H1 (cell line): ENCODE measurements around the gene SAMD9. TPM values are rescaled to one million over a fixed set of nuclear protein-coding genes. Genes with fewer than 3 reads are reported as not detected.

Experiments used
- CTCF ChIA-PET: fragments of 300-600 bp; sonication (Branson Sonifier 250); formaldehyde crosslinking; loops from one replicate; lab custom pipeline; 2021; ENCODE audit not compliant: partially characterized antibody; lab: Charles Lee
- POLR2A ChIA-PET: fragments of 300-600 bp; sonication (Branson Sonifier 250); formaldehyde crosslinking; loops from one replicate; lab custom pipeline; 2021; ENCODE audit warnings: inconsistent platforms; ENCODE audit not compliant: partially characterized antibody; lab: Charles Lee
- DNase-seq, 2 experiments: peaks; one replicate each; pipeline versions ENCODE4 v3.0.0 to v3.0.0-alpha.2; 2010 to 2022; ENCODE audit warnings: low spot score in 2 of 2, low read depth in 1 of 2, mixed read lengths in 1 of 2
- FAIRE-seq: peaks from 2 replicates; lab custom pipeline; 2011; peaks lifted over from hg19 to GRCh38; lab: Jason Lieb, UNC
- H2AFZ ChIP-seq: 2 replicates; pipeline ENCODE4 v1.8.1; 2012; ENCODE audit warnings: low read length, inconsistent platforms
- H2AK5ac ChIP-seq: 2 replicates; pipeline ENCODE4 v1.6.1; 2013; ENCODE audit warnings: low read depth, low read length
- H2BK120ac ChIP-seq: replicated peaks from 2 replicates; pipeline ENCODE3; 2013; ENCODE audit warnings: low read depth, low read length, inconsistent platforms
- H2BK12ac ChIP-seq: 2 replicates; pipeline ENCODE4 v1.6.1; 2013; ENCODE audit warnings: low read depth, low read length
- H2BK15ac ChIP-seq: 2 replicates; pipeline ENCODE4 v1.6.1; 2013; ENCODE audit warnings: low read length
- H2BK20ac ChIP-seq: 2 replicates; pipeline ENCODE4 v1.6.1; 2013; ENCODE audit warnings: low read length
- H2BK5ac ChIP-seq: 2 replicates; pipeline ENCODE4 v1.6.1; 2013; ENCODE audit warnings: low read depth, low read length
- H3K14ac ChIP-seq: 2 replicates; pipeline ENCODE4 v1.6.1; 2013; ENCODE audit warnings: inconsistent platforms; ENCODE audit not compliant: insufficient read length
- H3K18ac ChIP-seq: 2 replicates; pipeline ENCODE4 v1.6.1; 2013; ENCODE audit warnings: low read length; ENCODE audit errors: extremely low read depth
- H3K23ac ChIP-seq: 2 replicates; pipeline ENCODE4 v1.6.1; 2013; ENCODE audit warnings: inconsistent platforms; ENCODE audit not compliant: insufficient read length
- H3K23me2 ChIP-seq: 2 replicates; pipeline ENCODE4 v1.6.1; 2013; ENCODE audit warnings: low read depth, low read length
- H3K27ac ChIP-seq: 2 replicates; pipeline ENCODE4 v1.6.1; 2011; ENCODE audit warnings: low read depth, low read length, inconsistent platforms
- H3K27me3 ChIP-seq, 4 experiments: replicated peaks in 1 of 4; 1 replicate in 1 of 4; 2 replicates in 3 of 4; pipeline versions ENCODE4 v1.6.1 to v1.8.1; 2011 to 2013; ENCODE audit warnings: low read length in 3 of 4, mild to moderate bottlenecking in 3 of 4, inconsistent platforms in 2 of 4, mixed read lengths in 2 of 4, moderate library complexity in 1 of 4; ENCODE audit not compliant: control insufficient read depth in 3 of 4, insufficient read depth in 3 of 4; ENCODE audit errors: extremely low read depth in 1 of 4
- H3K36me3 ChIP-seq, 4 experiments: 2 replicates each; pipeline versions ENCODE4 v1.6.1 to v1.8.1; 2011 to 2013; ENCODE audit warnings: mild to moderate bottlenecking in 4 of 4, low read length in 3 of 4, moderate library complexity in 2 of 4, control low read depth in 1 of 4, inconsistent platforms in 1 of 4; ENCODE audit not compliant: insufficient read depth in 4 of 4, control insufficient read depth in 2 of 4
- H3K4ac ChIP-seq: replicated peaks from 2 replicates; pipeline ENCODE3; 2013; ENCODE audit warnings: low read length, low read depth, mixed read lengths, inconsistent platforms; ENCODE audit not compliant: insufficient read length
- H3K4me1 ChIP-seq, 4 experiments: replicated peaks in 1 of 4; 1 replicate in 1 of 4; 2 replicates in 3 of 4; pipeline versions ENCODE4 v1.6.1 to v1.8.1; 2011 to 2013; ENCODE audit warnings: low read length in 3 of 4, inconsistent platforms in 2 of 4, mixed read lengths in 1 of 4; ENCODE audit not compliant: insufficient read depth in 4 of 4, control insufficient read depth in 3 of 4
- H3K4me2 ChIP-seq, 2 experiments: 2 replicates each; pipeline versions ENCODE4 v1.6.1 to v1.8.1; 2011 to 2013; ENCODE audit warnings: low read depth in 2 of 2, low read length in 2 of 2, control low read depth in 1 of 2, inconsistent platforms in 1 of 2, mild to moderate bottlenecking in 1 of 2; ENCODE audit not compliant: insufficient read depth in 1 of 2
- H3K4me3 ChIP-seq, 4 experiments: fragments of 200-600, 300-600 bp in 1 of 4; sonication (generic), shearing (Covaris generic), sonication (Bioruptor Twin) in 1 of 4; 2 replicates each; pipeline versions ENCODE4 v1.5.1 to v1.8.1; 2011 to 2016; ENCODE audit warnings: low read length in 4 of 4, low read depth in 3 of 4, control low read depth in 2 of 4, inconsistent platforms in 2 of 4, mild to moderate bottlenecking in 2 of 4, mixed read lengths in 1 of 4, moderate library complexity in 1 of 4; ENCODE audit not compliant: insufficient read depth in 2 of 4; ENCODE audit errors: extremely low read depth in 1 of 4
- H3K56ac ChIP-seq: replicated peaks from 2 replicates; pipeline ENCODE3; 2013; ENCODE audit warnings: low read depth, mild to moderate bottlenecking, mixed read lengths, low read length, inconsistent platforms; ENCODE audit not compliant: insufficient read length
- H3K79me1 ChIP-seq: 2 replicates; pipeline ENCODE4 v1.6.1; 2013; ENCODE audit warnings: low read depth, low read length, control low read depth
- H3K79me2 ChIP-seq, 2 experiments: 2 replicates each; pipeline versions ENCODE4 v1.6.1 to v1.8.1; 2012 to 2013; ENCODE audit warnings: low read length in 2 of 2, mild to moderate bottlenecking in 2 of 2, inconsistent platforms in 1 of 2; ENCODE audit not compliant: insufficient read depth in 2 of 2, control insufficient read depth in 1 of 2
- H3K9ac ChIP-seq, 4 experiments: replicated peaks in 1 of 4; 1 replicate in 1 of 4; 2 replicates in 3 of 4; pipeline versions ENCODE4 v1.6.1 to v1.8.1; 2011 to 2013; ENCODE audit warnings: low read depth in 3 of 4, low read length in 3 of 4, control low read depth in 2 of 4, mild to moderate bottlenecking in 2 of 4, moderate library complexity in 2 of 4, inconsistent platforms in 1 of 4; ENCODE audit errors: extremely low read depth in 1 of 4
- H3K9me3 ChIP-seq, 2 experiments: 2 replicates each; pipeline versions ENCODE4 v1.6.1 to v1.8.1; 2012 to 2013; ENCODE audit warnings: mild to moderate bottlenecking in 2 of 2, moderate library complexity in 2 of 2, control low read depth in 1 of 2, inconsistent platforms in 1 of 2, low read depth in 1 of 2, low read length in 1 of 2, mixed read lengths in 1 of 2; ENCODE audit not compliant: insufficient read depth in 2 of 2
- H4K20me1 ChIP-seq, 2 experiments: replicated peaks in 1 of 2; 2 replicates each; pipeline versions ENCODE3 to v1.8.1; 2011 to 2013; ENCODE audit warnings: inconsistent platforms in 2 of 2, low read length in 2 of 2, mild to moderate bottlenecking in 1 of 2; ENCODE audit not compliant: insufficient read depth in 2 of 2, control insufficient read depth in 1 of 2
- H4K5ac ChIP-seq: 2 replicates; pipeline ENCODE4 v1.6.1; 2013; ENCODE audit warnings: low read length, low read depth, mixed read lengths, inconsistent platforms; ENCODE audit not compliant: insufficient read length
- H4K8ac ChIP-seq: 2 replicates; pipeline ENCODE4 v1.8.0; 2013; ENCODE audit warnings: mild to moderate bottlenecking, moderate library complexity, low read length, inconsistent platforms; ENCODE audit not compliant: insufficient read depth; ENCODE audit errors: extremely low read depth
- H4K91ac ChIP-seq: replicated peaks from 2 replicates; pipeline ENCODE3; 2013; ENCODE audit warnings: low read length, mixed read lengths, inconsistent platforms; ENCODE audit not compliant: insufficient read length
- ATF3 ChIP-seq: IDR thresholded peaks from 2 replicates; pipeline ENCODE4 v1.6.1; 2011; ENCODE audit warnings: low read depth, mild to moderate bottlenecking, low read length; ENCODE audit not compliant: insufficient read depth
- CBX8 ChIP-seq: fragments of 300-800, 300-1000 bp; sonication (generic); IDR thresholded peaks from 2 replicates; pipeline ENCODE4 v1.7.1; 2016; ENCODE audit warnings: low read depth, low read length, borderline replicate concordance
- CREB1 ChIP-seq: IDR thresholded peaks from 2 replicates; pipeline ENCODE4 v1.6.1; 2012; ENCODE audit warnings: inconsistent platforms
- CTCF ChIP-seq, 3 experiments: IDR thresholded peaks; 1 replicate in 2 of 3; 2 replicates in 1 of 3; pipeline versions ENCODE4 v1.5.1 to v1.6.1; 2011; ENCODE audit warnings: low read length in 3 of 3, mild to moderate bottlenecking in 3 of 3, inconsistent platforms in 2 of 3, low read depth in 1 of 3, moderate library complexity in 1 of 3; ENCODE audit not compliant: insufficient read depth in 1 of 3; ENCODE audit errors: control extremely low read depth in 1 of 3
- HDAC2 ChIP-seq, 2 experiments: fragments of 300-600 bp in 1 of 2; sonication (generic) in 1 of 2; IDR thresholded peaks; 2 replicates each; pipeline ENCODE4 v1.6.1; 2011 to 2012; ENCODE audit warnings: low read depth in 2 of 2, low read length in 2 of 2, mild to moderate bottlenecking in 2 of 2, moderate library complexity in 2 of 2, borderline replicate concordance in 1 of 2, inconsistent platforms in 1 of 2
- JUND ChIP-seq: IDR thresholded peaks from 2 replicates; pipeline ENCODE4 v1.6.1; 2011; ENCODE audit warnings: mild to moderate bottlenecking, improper control_type of control experiment, low read length
- MAX ChIP-seq: IDR thresholded peaks from 2 replicates; pipeline ENCODE4 v1.6.1; 2012; ENCODE audit warnings: inconsistent platforms
- POLR2A ChIP-seq, 2 experiments: IDR thresholded peaks; 1 replicate in 1 of 2; 2 replicates in 1 of 2; pipeline ENCODE4 v1.6.1; 2011; ENCODE audit warnings: low read depth in 2 of 2, low read length in 2 of 2, mild to moderate bottlenecking in 2 of 2; ENCODE audit errors: control extremely low read depth in 1 of 2
- SP4 ChIP-seq: IDR thresholded peaks from 2 replicates; pipeline ENCODE4 v1.6.1; 2012; ENCODE audit warnings: low read length, inconsistent platforms
- SRF ChIP-seq: IDR thresholded peaks from 2 replicates; pipeline ENCODE4 v1.6.1; 2011; ENCODE audit warnings: mild to moderate bottlenecking, low read depth, low read length, moderate library complexity
- ZNF274 ChIP-seq: IDR thresholded peaks from 2 replicates; pipeline ENCODE4 v1.7.0; 2012; ENCODE audit warnings: low read length, borderline replicate concordance; ENCODE audit errors: extremely low read depth
- WGBS, 2 experiments: shearing (Covaris generic) in 1 of 2; methylation state at CpG; one replicate each; pipeline versions ENCODE4 v1.1.6 to v1.1.7; 2013 to 2015; ENCODE audit warnings: low lambda C conversion rate in 2 of 2, mixed read lengths in 2 of 2, inconsistent platforms in 1 of 2, low coverage in 1 of 2, missing lambda C conversion rate in 1 of 2; ENCODE audit not compliant: insufficient replicate concordance in 2 of 2, insufficient coverage in 1 of 2, insufficient read length in 1 of 2; ENCODE audit errors: extremely low coverage in 1 of 2, missing lambda C conversion rate in 1 of 2; 5-methylcytosine and 5-hydroxymethylcytosine counted together
- polyA plus RNA-seq, 7 experiments: library from polyadenylated mRNA; depleted of rRNA in 3 of 7; stranded (reverse) in 5 of 7; unstranded in 2 of 7; fragments of >200 nt in 5 of 7; fragments of 200-250 nt in 2 of 7; gene quantifications; 1 replicate in 5 of 7; 2 replicates in 1 of 7; 4 replicates in 1 of 7; pipeline versions ENCODE4 v1.2.1 to v1.2.3, GENCODE V29; 2011 to 2013; ENCODE audit warnings: missing spikeins in 2 of 7, mixed read lengths in 2 of 7
- total RNA-seq: library from RNA; stranded (reverse); fragmentation: NEBNext Ultra II Directional; extraction: Animal tissue kit (Norgen Biotek cat#: 25700); gene quantifications from 2 replicates; pipeline ENCODE4 v1.2.1, GENCODE V29; 2021

Gene SAMD9
- total and polyA plus RNA-seq, 2 of the 8 experiments (the other 6 are each of a cell fraction or from before 2014, with no cell fraction given) = 0.02 TPM; not detected in 1

GRCh38 chr7:93140582-93141191, 22.9 kb upstream of the SAMD9 start:
- Histone ChIP-seq H3K14ac (no peak overlapping the region), H3K23me2 (no peaks in the 10 kb centered on the region), H2BK5ac (no peak overlapping the region), H3K36me3 (no peaks in the 10 kb centered on the region), H4K20me1 (no peaks in the 10 kb centered on the region), H3K4me2 (no peak overlapping the region), H2AK5ac (no peak overlapping the region), H3K9me3 (no peaks in the 10 kb centered on the region), H3K9ac (no peak overlapping the region), H3K27me3 (no peaks in the 10 kb centered on the region), H2BK120ac (no peak overlapping the region), H3K79me2 (no peaks in the 10 kb centered on the region), H4K91ac (no peak overlapping the region), H3K23ac (no peak overlapping the region), H2AFZ (no peak overlapping the region), H3K79me1 (no peaks in the 10 kb centered on the region), H2BK12ac (no peak overlapping the region), H2BK20ac (no peak overlapping the region), H4K5ac (no peak overlapping the region), H3K27ac (no peak overlapping the region), H2BK15ac (no peak overlapping the region), H3K56ac (no peak overlapping the region), H4K8ac (no peak overlapping the region), H3K4ac (no peak overlapping the region), H3K18ac (no peak overlapping the region), H3K4me1 (no peaks in the 10 kb centered on the region), H3K4me3 (no peak overlapping the region)
- DNase-seq (no peak), FAIRE-seq (no peak)
- WGBS, 2 experiments = 91 to 100% methylated on average over 1 to 3 of the region's 3 CpGs
- POLR2A ChIA-PET = no interaction called here
- CTCF ChIA-PET = interaction anchor here (0.7 kb wide), 1 partner anchor 20 kb away, joined by 3 read pairs; no protein-coding TSS in a partner anchor
- TF ChIP-seq CTCF (IDR thresholded peaks at IDR 0.05; ENCODE audit: control extremely low read depth in 1 of 3, insufficient read depth in 1 of 3, low read depth in 1 of 3, low read length in 3 of 3) (no peak), JUND (no peak), ZNF274 (no peak), ATF3 (no peak), CBX8 (no peak), HDAC2 (IDR thresholded peaks at IDR 0.05; ENCODE audit: borderline replicate concordance in 1 of 2, low read depth in 2 of 2, low read length in 2 of 2) (no peak), SP4 (no peak), CREB1 (no peak), SRF (no peak), POLR2A (IDR thresholded peaks at IDR 0.05; ENCODE audit: control extremely low read depth in 1 of 2, low read depth in 2 of 2, low read length in 2 of 2) (no peak), MAX (no peak)
